Esophagus squamous epithelium (tissue), 5 donors: ENCODE data around the gene HPCAL1. TPM values are rescaled to one million over a fixed set of nuclear protein-coding genes. Genes with fewer than 3 reads are reported as not detected.

Source experiments
- DNase-seq: peaks from one replicate; lab custom pipeline; 2025; lab: John Stamatoyannopoulos, UW
- H3K27ac ChIP-seq, 4 donors: fragments of 200-600 bp; sonication (generic); one replicate each; pipeline ENCODE4 v1.5.1; 2016 to 2019; ENCODE audit warnings: mild to moderate bottlenecking in 1 of 4
- H3K27me3 ChIP-seq, 4 donors: fragments of 200-600 bp; sonication (generic); 1 replicate in 3 of 4; 2 replicates in 1 of 4; pipeline versions ENCODE4 v1.5.1 to v1.6.0; 2017 to 2021; ENCODE audit warnings: antibody characterized with exemption in 1 of 4
- H3K36me3 ChIP-seq, 3 donors: fragments of 200-600 bp; sonication (generic); one replicate each; pipeline ENCODE4 v1.5.1; 2016 to 2019
- H3K4me1 ChIP-seq, 3 donors: fragments of 200-600 bp; sonication (generic); one replicate each; pipeline ENCODE4 v1.5.1; 2017 to 2019
- H3K4me3 ChIP-seq, 4 donors: fragments of 200-600 bp; sonication (generic); 1 replicate in 3 of 4; 2 replicates in 1 of 4; pipeline ENCODE4 v1.5.1; 2016 to 2019; ENCODE audit warnings: mild to moderate bottlenecking in 2 of 4, moderate library complexity in 1 of 4
- H3K9me3 ChIP-seq, 3 donors: fragments of 200-600 bp; sonication (generic); one replicate each; pipeline ENCODE4 v1.5.1; 2016 to 2019
- CTCF ChIP-seq, 6 experiments: fragments of 450-650 bp in 4 of 6; fragments of 200-600 bp in 2 of 6; sonication (generic) in 2 of 6; IDR thresholded peaks; one replicate each; pipeline ENCODE4 v1.5.1; 2016 to 2019; ENCODE audit warnings: antibody characterized with exemption in 6 of 6, mild to moderate bottlenecking in 4 of 6, moderate library complexity in 4 of 6
- POLR2A ChIP-seq, 4 donors: fragments of 450-650 bp; IDR thresholded peaks; one replicate each; pipeline ENCODE4 v1.6.1; 2017; ENCODE audit warnings: antibody characterized with exemption in 4 of 4, mild to moderate bottlenecking in 4 of 4, moderate library complexity in 3 of 4
- WGBS, 2 donors: methylation state at CpG; one replicate each; pipeline ENCODE4 v1.1.5; 2018; 5-methylcytosine and 5-hydroxymethylcytosine counted together
- intact Hi-C: fragments of 100-400 bp; cut with DNase I; formaldehyde crosslinking; loops from one replicate; pipeline ENCODE4 v1.15.0; 2022
- total RNA-seq, 4 donors: library from RNA; depleted of rRNA; stranded (reverse); fragments of >200 nt; gene quantifications; one replicate each; pipeline ENCODE4 v1.1.0, GENCODE V29; 2016
- donor health status: DM: yes; HTN: yes; CAD: no.

Gene HPCAL1
- total RNA-seq, 4 donors from 2014 or later = 13.2 to 26.4 (median 20.5) TPM

GRCh38 chr2:10404324-10405143 is 101.8 kb downstream of the HPCAL1 start:
- TF ChIP-seq CTCF (IDR thresholded peaks at IDR 0.05) = no peak
- no peak for TF ChIP-seq POLR2A (IDR thresholded peaks at IDR 0.05)
- peak overlapping the region in 1 of 4 donors; percentile 20 for H3K4me3 ChIP-seq
- no peaks in the 10 kb centered on the region for H3K9me3 ChIP-seq
- DNase-seq = no peak
- peaks cover 0 to 7% (median 0%) of the 10 kb centered on the region in 3 donors for H3K36me3 ChIP-seq
- peak overlapping the region; percentile 70 to 90 (median 82) for H3K27ac ChIP-seq
- H3K27me3 ChIP-seq = no peaks in the 10 kb centered on the region
- 20 to 37% methylated on average over 1 to 9 of the region's 20 CpGs for WGBS, 2 donors
- peaks cover 38 to 81% (median 62%) of the 10 kb centered on the region in 3 donors for H3K4me1 ChIP-seq
- intact Hi-C loops = loop anchor here (5.0 kb wide), 1 partner anchor 102 kb away; the partner anchor contains the start of gene HPCAL1

GRCh38 chr2:10405448-10405847 is 102.7 kb downstream of the HPCAL1 start:
- Histone ChIP-seq H3K27ac (peak overlapping the region; percentile 70 to 90 (median 82)), H3K27me3 (no peaks in the 10 kb centered on the region), H3K4me3 (no peak overlapping the region), H3K36me3 (no peaks in the 10 kb centered on the region), H3K9me3 (no peaks in the 10 kb centered on the region), H3K4me1 (peaks cover 35 to 78% (median 59%) of the 10 kb centered on the region in 3 donors)
- intact Hi-C loops = loop anchor here (5.0 kb wide), 1 partner anchor 103 kb away; the partner anchor contains the start of gene HPCAL1
- no peak for TF ChIP-seq CTCF (IDR thresholded peaks at IDR 0.05)
- no peak for TF ChIP-seq POLR2A (IDR thresholded peaks at IDR 0.05)
- WGBS, 2 donors = 40 to 44% methylated on average over 1 to 5 of the region's 13 CpGs
- DNase-seq = no peak

- Histone ChIP-seq H3K4me3 (no peak overlapping the region), H3K27ac (peak overlapping the region; percentile 70 to 90 (median 82)), H3K9me3 (no peaks in the 10 kb centered on the region), H3K27me3 (no peaks in the 10 kb centered on the region), H3K36me3 (no peaks in the 10 kb centered on the region), H3K4me1 (peaks cover 29 to 73% (median 53%) of the 10 kb centered on the region in 3 donors)
- TF ChIP-seq CTCF (IDR thresholded peaks at IDR 0.05) (no peak), POLR2A (IDR thresholded peaks at IDR 0.05) (no peak)
- whole genome bisulfite sequencing, 2 donors = 52 to 68% methylated on average over 6 to 7 of the region's 10 CpGs
- intact Hi-C loops = loop anchor here (5.0 kb wide), 1 partner anchor 104 kb away; the partner anchor contains the start of gene HPCAL1
- DNase-seq = no peak
Observed at GRCh38 chr2:10406016-10406415, 103.3 kb downstream of the HPCAL1 start.

DNA sequence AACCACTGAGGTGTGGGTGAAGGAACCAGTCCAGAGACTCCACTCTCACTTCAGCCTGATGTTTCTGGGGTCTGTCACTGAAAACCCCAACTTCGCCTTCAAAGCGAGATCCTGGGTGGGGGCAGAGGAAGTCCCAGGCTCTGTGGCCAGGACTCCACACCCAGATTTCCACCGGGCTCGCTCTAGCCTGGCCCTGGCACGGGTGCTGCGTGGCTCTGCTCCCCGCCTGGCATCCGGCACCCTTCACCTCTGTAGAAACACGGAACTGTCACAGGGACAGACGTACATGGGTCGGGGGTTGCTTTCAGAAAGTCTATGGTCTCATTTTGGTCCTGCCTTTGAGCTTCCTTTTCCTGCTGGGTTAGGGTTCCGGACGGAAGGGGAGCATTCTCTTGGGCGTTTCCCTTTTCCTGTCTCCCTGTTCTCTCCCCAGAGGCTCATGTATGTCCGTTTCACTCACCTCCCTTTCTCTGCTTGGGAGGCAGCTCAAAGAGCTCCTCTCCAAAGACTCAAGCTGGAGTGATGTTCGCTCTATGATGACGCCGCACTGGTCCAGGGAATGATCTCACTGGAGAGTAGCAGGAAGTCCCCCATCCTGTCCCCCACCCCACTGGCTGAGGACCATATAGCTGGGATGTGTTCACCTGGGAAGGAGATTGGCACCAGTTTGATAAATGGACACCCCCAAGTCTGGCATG is 103.9 kb downstream of the HPCAL1 start:
- WGBS, 2 donors = 69 to 83% methylated on average over 14 to 15 of the region's 18 CpGs
- no peaks in the 10 kb centered on the region for H3K36me3 ChIP-seq
- H3K27ac ChIP-seq = peak overlapping the region; percentile 18 to 90 (median 79)
- no peak for TF ChIP-seq CTCF (IDR thresholded peaks at IDR 0.05)
- TF ChIP-seq POLR2A (IDR thresholded peaks at IDR 0.05) = no peak
- no peaks in the 10 kb centered on the region for H3K27me3 ChIP-seq
- no peak overlapping the region for H3K4me3 ChIP-seq
- peaks cover 28 to 67% (median 52%) of the 10 kb centered on the region in 3 donors for H3K4me1 ChIP-seq
- H3K9me3 ChIP-seq = no peaks in the 10 kb centered on the region
- intact Hi-C loops = loop anchor here (5.0 kb wide), 1 partner anchor 104 kb away; the partner anchor contains the start of gene HPCAL1
- DNase-seq = no peak
